Measurements from ENCODE around the gene TNFRSF25. TPM values are rescaled to one million over a fixed set of nuclear protein-coding genes. Genes with fewer than 3 reads are reported as not detected.
"Not testable (repeated sequence)": the region's sequence is repeated elsewhere in the genome, so short reads cannot be mapped to it uniquely, and the experiment has no call there.

Gene TNFRSF25
- total RNA-seq, 1 donor from 2014 or later: 52.0 TPM

DNA sequence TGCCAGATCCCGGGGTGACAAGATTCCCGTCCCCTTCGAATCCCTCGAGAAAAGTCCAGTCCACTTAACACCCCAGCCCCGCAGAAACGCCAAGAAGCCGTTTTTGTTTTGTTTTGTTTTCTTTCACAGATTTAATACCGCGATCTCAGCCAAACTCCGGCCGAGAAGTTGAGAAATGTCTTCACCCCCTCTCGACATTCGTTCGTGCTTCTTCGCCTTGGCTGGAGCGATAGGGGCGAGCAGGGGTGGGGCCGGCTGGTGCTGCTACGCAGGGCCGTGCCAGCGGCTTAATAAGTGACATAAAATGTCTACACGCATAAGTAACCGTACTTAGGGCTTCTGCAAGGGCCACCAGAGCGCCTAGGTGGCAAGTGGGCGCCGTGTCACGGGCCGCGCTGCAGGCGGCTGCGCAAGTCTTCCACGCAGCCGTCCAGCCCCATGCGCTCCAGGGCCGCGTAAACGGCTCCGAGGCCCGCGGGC is 4.9 kb downstream of the TNFRSF25 start:
- intact Hi-C loops (cut with DNase I): no loop called here
- no peak for DNase-seq (ENCODE audit: low spot score)
- ATAC-seq: no peak

DNA sequence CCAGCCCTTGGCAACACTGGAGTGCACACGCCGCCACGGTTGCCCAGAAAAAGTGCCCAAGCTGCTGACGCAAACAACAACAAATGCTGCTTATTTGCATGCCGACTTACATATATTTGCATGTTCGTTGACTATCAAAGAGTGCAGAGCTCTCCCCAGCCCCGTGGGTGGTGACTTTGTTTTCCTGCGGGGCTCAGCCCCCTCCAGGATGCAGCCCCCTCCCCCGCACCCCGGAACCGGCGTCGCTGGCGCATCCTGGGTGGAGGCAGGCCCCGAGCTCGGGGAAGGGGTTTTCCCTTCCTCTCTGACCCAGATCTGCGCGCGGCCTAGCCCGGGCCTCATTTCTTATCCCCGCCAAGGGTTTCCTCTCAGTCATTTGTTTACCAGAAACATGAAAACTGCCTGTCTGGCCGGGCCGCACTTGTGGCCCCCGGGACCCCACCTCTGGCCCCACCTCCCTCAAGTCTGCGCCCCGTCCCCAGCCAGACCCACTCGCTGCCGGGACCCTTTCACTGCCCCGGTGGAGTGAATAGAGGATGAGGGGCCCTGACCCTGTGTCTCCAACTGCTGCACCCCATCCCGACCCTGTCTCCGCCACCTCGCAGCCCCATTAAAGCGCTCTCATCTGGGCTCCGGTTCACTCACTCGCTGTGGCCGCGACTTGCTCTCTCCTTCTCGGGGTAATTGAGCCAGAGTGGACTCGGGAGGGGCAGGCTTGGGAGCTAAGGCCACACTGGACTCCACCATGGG is 5.5 kb downstream of the TNFRSF25 start:
- DNase-seq (ENCODE audit: low spot score) (no peak), ATAC-seq (peak; percentile 44)
- intact Hi-C loops (cut with DNase I): no loop called here

- no peak for DNase-seq (ENCODE audit: low spot score)
- peak; percentile 25 for ATAC-seq
- intact Hi-C loops (cut with DNase I): no loop called here
Measured at GRCh38 chr1:6459850-6460265, 6.1 kb downstream of the TNFRSF25 start.

- ATAC-seq (no peak), DNase-seq (ENCODE audit: low spot score) (no peak)
- intact Hi-C loops (cut with DNase I): no loop called here
Measured at GRCh38 chr1:6456800-6457466, 9.0 kb downstream of the TNFRSF25 start.

DNA sequence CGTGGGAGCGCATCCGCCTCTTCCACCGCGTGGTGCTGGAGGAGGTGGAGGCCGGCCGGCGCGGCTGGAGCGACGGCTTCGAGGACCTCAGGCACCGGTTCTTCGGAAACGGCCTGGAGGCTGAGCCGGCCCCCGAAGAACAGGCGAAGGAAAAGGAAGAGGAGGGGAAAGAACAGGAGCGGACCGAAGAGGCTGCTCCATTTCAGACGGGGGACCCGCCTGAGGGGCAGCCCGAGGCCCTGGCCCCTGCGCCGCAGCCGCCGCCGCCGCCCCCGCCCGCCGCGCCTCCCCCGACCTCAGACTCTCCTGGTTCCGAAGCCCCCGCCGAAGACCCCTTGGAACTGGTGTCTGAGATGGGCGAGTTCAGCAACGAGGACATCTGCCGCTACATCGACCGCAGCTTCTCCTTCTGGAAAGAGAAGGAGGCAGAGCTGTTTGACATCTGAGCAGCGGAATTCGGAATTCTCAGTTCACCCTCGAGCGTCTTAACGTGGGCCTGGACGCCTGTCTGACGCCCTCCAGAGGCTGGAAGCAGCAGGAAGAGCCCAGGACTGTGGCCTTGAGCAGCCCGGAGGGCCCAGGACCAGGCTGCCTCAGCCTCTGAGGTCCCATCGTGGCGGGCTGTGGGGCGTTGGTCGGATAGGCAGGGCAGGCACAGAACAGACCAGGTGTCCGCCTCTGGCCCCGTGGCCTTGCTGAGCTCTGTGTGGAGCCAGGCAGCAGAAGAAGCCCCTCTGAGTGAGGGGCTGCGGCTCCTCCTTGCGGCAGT is 10.0 kb downstream of the TNFRSF25 start:
- intact Hi-C loops (cut with DNase I); ATAC-seq; DNase-seq (ENCODE audit: low spot score): not testable (repeated sequence)

GRCh38 chr1:6454856-6455751 is 10.9 kb downstream of the TNFRSF25 start:
- ATAC-seq: no peak
- intact Hi-C loops (cut with DNase I): no loop called here
- DNase-seq (ENCODE audit: low spot score): no peak

DNA sequence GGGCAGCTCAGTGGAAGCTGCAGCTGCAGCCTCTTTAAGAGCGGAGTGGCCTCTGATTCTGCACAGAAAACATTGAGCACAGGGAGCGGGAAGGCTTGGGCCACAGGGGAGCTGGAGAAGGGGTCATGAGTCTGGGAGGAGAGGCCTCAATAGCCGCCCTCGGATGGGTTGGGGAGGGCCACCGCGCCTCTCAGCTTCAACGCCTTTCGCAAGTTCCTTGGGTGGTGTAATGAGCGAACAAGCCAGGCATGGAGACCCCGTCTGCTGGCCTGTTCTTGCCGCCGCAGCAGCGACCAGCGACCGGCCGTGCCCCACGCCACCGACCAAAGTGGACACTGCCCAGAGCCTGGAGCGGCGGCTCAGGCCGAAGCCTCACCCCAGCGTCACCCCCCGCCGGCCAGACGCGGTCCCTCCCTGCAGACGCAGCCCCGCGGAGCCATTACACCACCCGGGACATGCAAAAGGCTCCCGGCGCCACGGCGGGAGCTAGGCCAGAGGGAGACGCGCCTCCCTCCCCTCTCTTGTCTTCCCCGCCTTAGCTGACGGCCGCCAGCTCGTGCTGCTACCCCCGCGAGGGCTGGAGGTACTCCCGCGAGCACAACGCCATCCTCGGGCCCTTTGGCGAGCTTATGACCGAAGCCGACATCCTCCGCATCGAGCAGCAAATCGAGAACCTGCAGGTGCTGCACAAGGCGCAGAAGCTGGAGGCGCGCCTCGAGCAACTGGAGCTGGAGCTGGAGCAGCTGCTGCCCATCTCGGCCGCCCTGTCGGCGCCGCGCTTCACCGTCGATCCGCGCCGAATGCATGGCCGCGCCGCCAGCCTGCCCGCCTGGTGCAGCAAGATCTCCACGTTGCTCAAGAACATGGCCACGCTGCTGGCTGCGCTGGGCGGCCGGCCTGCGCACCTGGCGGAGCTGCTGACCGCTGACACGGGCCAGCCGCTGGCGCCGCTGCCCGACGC is 11.8 kb downstream of the TNFRSF25 start:
- DNase-seq (ENCODE audit: low spot score); intact Hi-C loops (cut with DNase I); ATAC-seq: not testable (repeated sequence)

GRCh38 chr1:6450943-6451373 is 15.0 kb downstream of the TNFRSF25 start:
- ATAC-seq: no peak
- intact Hi-C loops (cut with DNase I): no loop called here

DNA sequence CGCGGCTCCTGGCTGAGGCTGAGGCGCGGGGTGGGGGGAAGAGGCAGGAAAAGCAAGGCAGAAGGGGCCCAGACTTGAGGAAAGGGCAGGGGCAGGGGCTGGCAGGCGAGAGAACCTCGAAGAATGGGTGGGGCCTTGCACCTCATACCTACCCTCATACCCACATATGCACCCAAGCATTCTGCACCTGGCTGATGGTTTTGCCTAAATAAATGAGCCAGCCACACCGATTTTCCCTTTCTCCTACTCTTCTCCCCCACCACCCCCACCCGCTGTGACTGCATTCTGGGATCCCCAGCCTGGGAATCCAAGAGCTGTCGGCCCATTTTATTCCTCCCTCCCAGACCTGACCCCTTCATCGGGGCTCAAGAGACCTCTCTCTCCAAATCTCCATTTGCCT is 15.5 kb downstream of the TNFRSF25 start:
- intact Hi-C loops (cut with DNase I); DNase-seq (ENCODE audit: low spot score); ATAC-seq: not testable (repeated sequence)

More at GRCh38 chr1:6450943-6451373, 15.0 kb downstream of the TNFRSF25 start:
- DNase-seq (ENCODE audit: low spot score): no peak

DNA sequence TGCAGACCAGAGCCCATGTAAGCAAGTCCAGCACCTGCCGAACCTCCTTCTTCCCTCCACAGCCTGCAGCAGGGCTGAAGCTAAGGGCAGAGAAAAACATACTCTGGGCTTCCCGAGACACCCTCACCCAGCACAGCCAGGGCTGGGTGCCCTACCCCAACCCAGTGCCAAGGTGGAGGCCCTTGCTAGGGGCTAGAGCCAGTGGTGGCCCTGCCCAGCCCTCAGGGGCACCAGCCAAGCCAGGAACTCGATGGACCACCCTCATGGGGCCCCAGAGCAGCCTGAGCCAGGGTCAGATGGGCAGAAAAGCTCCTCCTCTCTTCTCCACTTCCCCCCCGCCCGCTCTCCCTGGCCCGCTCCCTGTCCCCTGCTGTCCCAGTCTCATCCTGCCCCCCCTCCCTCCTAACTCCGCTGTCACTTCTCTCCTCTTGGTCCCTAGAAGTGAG is 15.9 kb downstream of the TNFRSF25 start:
- intact Hi-C loops (cut with DNase I): no loop called here
- no peak for DNase-seq (ENCODE audit: low spot score)
- ATAC-seq: no peak

DNA sequence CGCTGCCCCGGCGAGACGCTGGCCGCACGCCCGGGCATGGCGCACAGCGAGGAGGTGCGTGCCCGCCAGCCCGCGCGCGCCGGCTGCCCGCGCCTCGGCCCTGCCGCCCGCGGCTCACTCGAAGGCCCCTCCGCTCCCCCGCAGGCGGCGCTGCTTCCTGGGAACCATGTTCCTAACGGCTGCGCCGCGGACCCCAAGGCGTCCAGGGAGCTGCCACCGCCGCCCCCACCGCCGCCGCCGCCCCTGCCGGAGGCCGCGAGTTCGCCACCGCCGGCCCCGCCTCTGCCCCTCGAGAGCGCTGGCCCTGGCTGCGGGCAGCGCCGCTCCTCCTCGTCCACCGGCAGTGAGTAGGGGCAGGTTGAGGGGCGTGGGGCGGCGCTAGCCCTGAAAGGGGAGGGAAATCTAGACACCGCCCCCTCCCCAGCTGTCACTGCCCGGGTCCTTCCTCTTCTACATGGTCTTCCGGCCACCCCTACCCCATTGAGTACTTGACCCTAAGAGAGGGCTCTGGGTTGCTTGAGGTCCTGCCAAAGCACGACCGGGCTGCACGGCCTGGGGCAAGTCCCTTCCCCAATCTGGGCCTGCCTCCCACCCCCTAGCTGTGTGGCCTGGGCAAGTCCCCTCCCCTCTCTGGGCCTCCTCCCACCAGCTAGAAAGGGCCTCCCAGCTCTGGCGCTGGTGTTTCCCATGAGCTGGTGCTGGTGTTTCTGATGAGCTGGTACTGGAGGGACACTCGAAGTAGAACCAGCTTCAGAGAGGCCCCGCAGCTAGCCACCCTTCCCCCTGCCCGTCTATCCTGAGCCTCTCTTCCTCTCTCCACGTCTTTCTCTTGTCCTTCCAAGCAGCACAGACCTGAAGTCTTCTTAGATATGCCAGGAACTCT is 17.0 kb downstream of the TNFRSF25 start:
- intact Hi-C loops (cut with DNase I): no loop called here
- ATAC-seq (no peak), DNase-seq (ENCODE audit: low spot score) (no peak)

DNA sequence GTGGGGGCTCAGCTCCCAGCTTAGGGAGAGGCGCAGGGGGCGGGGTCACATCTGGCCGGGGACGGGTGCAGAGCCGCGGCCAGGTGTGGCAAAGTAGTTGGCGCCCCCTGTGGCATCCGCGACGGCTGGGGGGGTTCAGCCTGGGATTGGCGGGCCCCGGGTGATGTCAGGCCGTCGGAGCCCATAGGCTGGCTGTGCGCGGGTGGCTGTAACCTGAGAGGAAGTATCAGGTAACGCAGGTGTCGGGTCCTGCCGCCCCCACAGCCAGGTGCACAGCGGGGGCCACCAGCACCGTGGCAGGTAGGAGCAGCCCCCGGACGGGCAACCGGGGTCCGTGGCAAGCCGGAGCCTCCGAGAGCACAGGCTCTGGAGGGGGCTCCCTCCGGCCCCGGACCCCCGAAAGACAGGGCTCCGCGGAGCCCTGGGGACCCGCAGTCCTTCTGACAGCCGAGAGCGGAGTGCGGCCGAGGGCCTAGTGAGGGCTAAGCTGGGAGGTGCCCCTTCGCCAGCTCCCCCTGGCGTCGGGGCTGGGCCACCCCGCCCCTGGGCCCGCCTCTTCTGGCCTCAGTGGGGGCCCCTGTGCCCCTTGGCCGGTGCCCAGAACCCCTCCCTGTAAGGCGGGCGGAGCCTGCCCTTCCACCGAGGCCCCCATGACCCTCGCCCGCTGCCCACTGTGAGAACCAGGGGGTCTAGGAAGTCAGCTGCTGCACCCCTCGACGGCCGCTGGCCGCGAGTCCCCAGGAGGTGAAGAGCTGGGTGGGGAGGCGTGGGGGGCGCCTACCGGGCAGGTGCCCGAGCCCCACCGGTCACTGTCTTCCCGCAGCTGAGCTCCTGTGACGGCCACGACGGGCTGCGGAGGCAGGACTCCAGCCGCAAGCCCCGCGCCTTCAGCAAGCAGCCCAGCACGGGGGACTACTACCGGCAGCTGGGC is 17.9 kb downstream of the TNFRSF25 start:
- ATAC-seq: no peak
- DNase-seq (ENCODE audit: low spot score): no peak
- intact Hi-C loops (cut with DNase I): no loop called here

- DNase-seq (ENCODE audit: low spot score) (no peak), ATAC-seq (peak; percentile 8)
- intact Hi-C loops (cut with DNase I): no loop called here
Measured at GRCh38 chr1:6447016-6447817, 18.8 kb downstream of the TNFRSF25 start.

- DNase-seq (ENCODE audit: low spot score): no peak
- intact Hi-C loops (cut with DNase I): no loop called here
- no peak for ATAC-seq
Measured at GRCh38 chr1:6446665-6447015, 19.3 kb downstream of the TNFRSF25 start.

DNA sequence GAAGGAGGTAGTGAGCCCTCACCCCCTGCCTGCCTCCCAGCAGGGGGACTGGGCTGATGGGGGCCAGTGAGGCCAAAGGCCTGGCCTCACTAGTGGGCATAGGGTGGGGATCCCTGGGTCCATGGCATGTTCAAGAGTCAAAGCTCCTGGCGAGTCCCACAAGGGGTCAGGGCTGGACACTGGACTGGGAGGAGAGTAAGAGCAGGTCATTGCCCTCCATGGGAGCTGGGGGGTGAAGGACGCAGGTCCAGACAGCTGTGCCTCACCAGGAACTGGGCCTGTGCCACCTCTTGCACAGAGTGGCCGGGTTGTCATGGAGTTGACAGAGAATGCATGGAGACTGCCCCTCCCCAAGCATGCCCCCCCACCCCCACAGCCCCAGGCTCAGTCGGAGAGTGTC is 20.0 kb downstream of the TNFRSF25 start:
- intact Hi-C loops (cut with DNase I); DNase-seq (ENCODE audit: low spot score); ATAC-seq: not testable (repeated sequence)

Data from sciatic nerve (tissue), 2 donors.